Activated B cell treated with CpG ODN at 0.5 μM for 24 hours (primary cell): ENCODE data around the gene STXBP2. TPM values are rescaled to one million over a fixed set of nuclear protein-coding genes. Genes with fewer than 3 reads are reported as not detected.

Experiments used
- ATAC-seq: fragments of 200-7000 bp; cut with Tn5 transposase; one replicate; pipeline ENCODE4 v1.10.0; 2021; ENCODE audit warnings: low read depth, mild to moderate bottlenecking, moderate library complexity
- CTCF ChIA-PET: fragments of 350-600 bp; sonication (Branson Sonifier 250); formaldehyde crosslinking; loops from one replicate; lab custom pipeline; 2021; ENCODE audit warnings: antibody characterized with exemption; lab: Charles Lee
- POLR2A ChIA-PET: fragments of 350-600 bp; sonication (Branson Sonifier 250); formaldehyde crosslinking; loops from one replicate; lab custom pipeline; 2021; ENCODE audit warnings: antibody characterized with exemption; lab: Charles Lee
- DNase-seq: peaks from one replicate; pipeline ENCODE4 v3.0.0; 2022
- H3K27ac Mint-ChIP-seq: one replicate; pipeline ENCODE4 v1.8.0; 2020; ENCODE audit warnings: mixed read lengths
- H3K27me3 Mint-ChIP-seq: one replicate; pipeline ENCODE4 v1.8.0; 2021; ENCODE audit warnings: mixed read lengths
- H3K36me3 Mint-ChIP-seq: one replicate; pipeline ENCODE4 v1.8.0; 2021; ENCODE audit warnings: low read depth, mixed read lengths
- H3K4me1 Mint-ChIP-seq: one replicate; pipeline ENCODE4 v1.8.0; 2021; ENCODE audit warnings: mixed read lengths
- H3K4me3 Mint-ChIP-seq: one replicate; pipeline ENCODE4 v1.8.0; 2020; ENCODE audit warnings: mild to moderate bottlenecking, mixed read lengths
- H3K9me3 Mint-ChIP-seq: one replicate; pipeline ENCODE4 v1.8.0; 2020; ENCODE audit warnings: mixed read lengths
- intact Hi-C: fragments of 100-400 bp; cut with micrococcal nuclease; formaldehyde crosslinking; loops from one replicate; pipeline ENCODE4 v1.15.1; 2024
- total RNA-seq: library from RNA; stranded (reverse); gene quantifications from 2 replicates; pipeline ENCODE4 v1.2.3, GENCODE V29; 2022
- TF ChIP-seq, protein P1 (sequence below): fragments of 200-600 bp; IDR thresholded peaks from one replicate; pipeline ENCODE4 v1.8.0; 2022; ENCODE audit warnings: antibody characterized with exemption, mild to moderate bottlenecking

STXBP2 gene
- total RNA-seq, 1 donor from 2014 or later, result 176 TPM

DNA sequence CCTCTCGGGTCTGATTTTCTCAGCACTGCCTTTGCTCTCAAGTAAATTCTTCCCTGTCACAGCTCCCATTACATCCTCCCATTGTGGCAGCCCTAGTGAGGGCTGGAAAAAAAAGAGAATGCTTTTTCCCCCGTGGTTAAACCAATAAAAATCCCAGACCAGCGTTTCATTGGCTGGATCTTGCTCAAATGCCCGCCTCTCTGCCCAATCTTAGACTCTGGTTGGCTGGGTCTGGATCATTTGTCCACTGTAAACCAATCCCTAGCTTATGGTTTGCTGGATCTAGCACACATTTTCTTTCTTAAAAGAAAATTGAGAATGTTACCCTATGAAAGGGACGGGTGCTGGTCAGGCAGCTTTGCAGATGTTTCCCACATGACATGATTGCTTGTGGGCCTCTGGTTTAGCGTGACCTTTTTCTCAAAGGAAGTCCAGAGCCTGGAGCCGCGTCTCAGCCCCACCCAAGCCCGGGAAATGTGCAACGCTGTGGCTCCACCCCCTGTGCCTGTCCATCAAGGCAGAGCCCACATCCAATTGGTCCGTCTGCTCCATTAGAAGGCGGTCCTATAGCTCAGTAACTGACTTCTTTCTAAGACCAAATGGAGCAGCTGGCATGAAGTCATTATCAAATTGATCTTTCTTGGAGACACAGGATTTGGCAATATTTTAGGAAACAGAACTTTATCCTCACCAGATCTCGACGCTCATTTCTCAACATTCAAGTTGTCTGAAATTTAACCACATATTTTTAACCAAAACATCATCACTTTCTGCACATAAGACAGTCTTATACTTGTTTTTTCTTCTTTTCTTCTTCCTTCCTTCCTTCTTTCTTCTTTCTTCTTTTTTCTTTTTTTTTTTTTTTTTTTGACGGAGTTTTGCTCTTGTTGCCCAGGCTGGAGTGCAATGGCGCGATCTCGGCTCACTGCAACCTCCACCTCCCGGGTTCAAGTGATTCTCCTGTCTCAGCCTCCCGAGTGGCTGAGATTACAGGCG lies 37.4 kb downstream of the STXBP2 start:
- Mint-ChIP-seq H3K27ac (no peak overlapping the region), H3K36me3 (no peaks in the 10 kb centered on the region), H3K4me1 (peaks cover 43% of the 10 kb centered on the region), H3K27me3 (peaks cover 43% of the 10 kb centered on the region), H3K4me3 (no peak overlapping the region), H3K9me3 (no peaks in the 10 kb centered on the region)
- intact Hi-C loops, result loop anchor here (10.0 kb wide), 1 partner anchor 320 kb away; no protein-coding TSS in a partner anchor
- ChIA-PET CTCF (interaction anchor here (1.0 kb wide), 1 partner anchor 22 kb away, joined by 3 read pairs; no protein-coding TSS in a partner anchor), POLR2A (interaction anchor here (1.0 kb wide), 1 partner anchor 22 kb away, joined by 3 read pairs; no protein-coding TSS in a partner anchor)
- ATAC-seq (peak; percentile 16), DNase-seq (no peak)
- TF ChIP-seq, protein P1, sequence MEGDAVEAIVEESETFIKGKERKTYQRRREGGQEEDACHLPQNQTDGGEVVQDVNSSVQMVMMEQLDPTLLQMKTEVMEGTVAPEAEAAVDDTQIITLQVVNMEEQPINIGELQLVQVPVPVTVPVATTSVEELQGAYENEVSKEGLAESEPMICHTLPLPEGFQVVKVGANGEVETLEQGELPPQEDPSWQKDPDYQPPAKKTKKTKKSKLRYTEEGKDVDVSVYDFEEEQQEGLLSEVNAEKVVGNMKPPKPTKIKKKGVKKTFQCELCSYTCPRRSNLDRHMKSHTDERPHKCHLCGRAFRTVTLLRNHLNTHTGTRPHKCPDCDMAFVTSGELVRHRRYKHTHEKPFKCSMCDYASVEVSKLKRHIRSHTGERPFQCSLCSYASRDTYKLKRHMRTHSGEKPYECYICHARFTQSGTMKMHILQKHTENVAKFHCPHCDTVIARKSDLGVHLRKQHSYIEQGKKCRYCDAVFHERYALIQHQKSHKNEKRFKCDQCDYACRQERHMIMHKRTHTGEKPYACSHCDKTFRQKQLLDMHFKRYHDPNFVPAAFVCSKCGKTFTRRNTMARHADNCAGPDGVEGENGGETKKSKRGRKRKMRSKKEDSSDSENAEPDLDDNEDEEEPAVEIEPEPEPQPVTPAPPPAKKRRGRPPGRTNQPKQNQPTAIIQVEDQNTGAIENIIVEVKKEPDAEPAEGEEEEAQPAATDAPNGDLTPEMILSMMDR, result no peak

DNA sequence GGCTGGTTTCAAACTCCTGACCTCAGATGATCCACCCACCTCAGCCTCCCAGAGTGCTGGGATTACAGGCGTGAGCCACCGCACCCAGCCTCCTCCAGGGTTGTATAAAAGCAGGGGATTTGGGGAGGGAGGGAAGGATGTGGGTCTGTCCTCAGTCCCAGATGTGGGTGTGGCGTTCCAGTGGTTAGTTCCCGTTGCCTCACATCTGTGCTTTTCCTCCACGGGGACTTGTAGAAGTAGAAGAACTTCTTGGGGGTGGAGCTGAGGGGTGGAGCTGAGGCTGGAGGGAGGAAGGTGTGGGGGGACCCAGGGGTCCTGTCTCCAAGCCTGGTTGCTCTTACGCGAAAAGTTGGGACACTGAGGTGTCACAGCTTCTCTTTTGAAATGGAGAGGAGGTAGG lies 39.5 kb downstream of the STXBP2 start:
- ChIA-PET POLR2A (interaction anchor here (1.1 kb wide), 1 partner anchor 143 kb away, joined by 3 read pairs; no protein-coding TSS in a partner anchor), CTCF (interaction anchor here (0.9 to 3.1 kb wide), 2 partner anchors 108 to 124 kb away, joined by 3 to 29 read pairs; no protein-coding TSS in a partner anchor)
- TF ChIP-seq, protein P1, result no peak
- peak overlapping the region; percentile 35 for H3K4me3 Mint-ChIP-seq
- peaks cover 2% of the 10 kb centered on the region for H3K36me3 Mint-ChIP-seq
- ATAC-seq (no peak), DNase-seq (no peak)
- H3K9me3 Mint-ChIP-seq, result no peaks in the 10 kb centered on the region
- no peak overlapping the region for H3K27ac Mint-ChIP-seq
- intact Hi-C loops, result loop anchor here (10.0 kb wide), 1 partner anchor 322 kb away; no protein-coding TSS in a partner anchor
- peaks cover 46% of the 10 kb centered on the region for H3K4me1 Mint-ChIP-seq
- H3K27me3 Mint-ChIP-seq, result peaks cover 30% of the 10 kb centered on the region

DNA sequence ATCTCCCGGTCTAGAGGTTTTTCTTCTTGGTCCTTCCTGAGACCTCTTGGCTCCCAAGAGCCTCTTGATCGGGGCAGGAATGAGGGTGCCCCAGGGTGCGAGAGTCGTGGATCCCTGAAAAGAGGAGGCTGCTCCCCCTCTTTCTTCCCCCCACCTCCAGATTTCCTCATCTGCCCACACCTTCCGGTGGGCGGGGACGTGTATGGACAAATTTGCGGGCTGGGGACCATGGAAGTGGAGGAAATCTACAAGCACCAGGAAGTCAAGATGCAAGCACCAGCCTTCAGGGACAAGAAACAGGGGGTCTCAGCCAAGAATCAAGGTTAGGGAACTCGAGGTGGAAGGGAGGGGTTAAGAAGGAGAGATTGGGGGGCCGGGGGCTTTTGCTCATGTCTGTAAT lies 39.9 kb downstream of the STXBP2 start, which contains the start of gene MCEMP1:
TSS of gene MCEMP1 (plus strand) at position 237 of the 400 bp plus-strand sequence. CDS start at position 268, 31 bp downstream.
- POLR2A ChIA-PET, result interaction anchor here (1.1 kb wide), 1 partner anchor 143 kb away, joined by 3 read pairs; no protein-coding TSS in a partner anchor
- Mint-ChIP-seq H3K36me3 (peaks cover 6% of the 10 kb centered on the region), H3K9me3 (no peaks in the 10 kb centered on the region), H3K27me3 (peaks cover 27% of the 10 kb centered on the region), H3K27ac (no peak within 1 kb of the TSS), H3K4me1 (peaks cover 50% of the 10 kb centered on the region), H3K4me3 (peak within 1 kb of the TSS; percentile 35)
- no peak for DNase-seq
- ATAC-seq, result no peak
- CTCF ChIA-PET, result interaction anchor here (0.9 to 3.1 kb wide), 2 partner anchors 108 to 123 kb away, joined by 3 to 29 read pairs; no protein-coding TSS in a partner anchor
- intact Hi-C loops, result loop anchor here (10.0 kb wide), 1 partner anchor 322 kb away; no protein-coding TSS in a partner anchor
- TF ChIP-seq, protein P1, result no peak

DNA sequence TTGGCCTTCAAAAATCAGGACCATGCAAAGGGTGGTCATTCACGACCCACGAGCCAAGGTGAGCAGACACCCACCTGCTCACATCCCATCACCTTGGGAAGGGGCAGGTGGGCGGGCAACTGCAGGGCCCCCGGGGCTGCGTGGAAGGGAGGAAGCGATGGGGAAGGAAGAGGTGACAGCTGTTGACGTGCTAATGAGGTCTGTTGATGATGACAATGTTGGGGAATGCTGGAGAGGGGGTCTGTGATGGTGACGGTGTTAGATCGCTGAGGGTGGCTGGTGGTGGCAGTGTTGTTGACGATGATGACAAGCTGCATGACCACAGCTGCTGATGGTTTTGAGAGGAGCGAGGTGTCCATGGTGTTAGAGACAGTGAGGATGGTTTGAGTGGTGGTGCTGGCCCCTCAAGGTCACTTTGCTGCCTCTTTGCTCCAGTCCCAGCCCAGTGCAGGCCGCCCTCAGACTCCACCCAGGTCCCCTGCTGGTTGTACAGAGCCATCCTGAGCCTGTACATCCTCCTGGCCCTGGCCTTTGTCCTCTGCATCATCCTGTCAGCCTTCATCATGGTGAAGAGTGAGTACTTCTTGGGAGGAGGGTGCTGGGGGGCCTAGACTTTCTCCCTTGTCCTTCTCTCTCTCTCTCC lies 40.9 kb downstream of the STXBP2 start:
- Mint-ChIP-seq H3K27ac (no peak overlapping the region), H3K27me3 (peaks cover 22% of the 10 kb centered on the region), H3K36me3 (peaks cover 12% of the 10 kb centered on the region), H3K4me3 (peak overlapping the region; percentile 2), H3K9me3 (no peaks in the 10 kb centered on the region), H3K4me1 (peaks cover 55% of the 10 kb centered on the region)
- CTCF ChIA-PET, result interaction anchor here (0.9 to 3.1 kb wide), 3 partner anchors 109 to 576 kb away, joined by 4 to 29 read pairs (median 11); no protein-coding TSS in a partner anchor
- intact Hi-C loops, result loop anchor here (10.0 kb wide), 1 partner anchor 323 kb away; no protein-coding TSS in a partner anchor
- TF ChIP-seq, protein P1, result no peak
- ATAC-seq, result no peak
- POLR2A ChIA-PET, result interaction anchor here (0.6 to 1.0 kb wide), 4 partner anchors 28 to 122 kb away, joined by 3 to 13 read pairs (median 4); no protein-coding TSS in a partner anchor
- no peak for DNase-seq
